Activated CD4-positive, alpha-beta T cell treated with anti-CD3 and anti-CD28 coated beads, Interleukin-2, amount 10 ng/mL, durations not matched to agents 7 days and 5 days (primary cell): ENCODE data around the gene METTL9. TPM values are rescaled to one million over a fixed set of nuclear protein-coding genes. Genes with fewer than 3 reads are reported as not detected.

ENCODE experiments used
- CTCF ChIA-PET: fragments of 350-600 bp; sonication (Branson Sonifier 250); formaldehyde crosslinking; loops from one replicate; lab custom pipeline; 2021; ENCODE audit warnings: antibody characterized with exemption; lab: Charles Lee
- POLR2A ChIA-PET: fragments of 350-600 bp; sonication (Branson Sonifier 250); formaldehyde crosslinking; loops from one replicate; lab custom pipeline; 2021; ENCODE audit warnings: antibody characterized with exemption; lab: Charles Lee
- DNase-seq: peaks from one replicate; pipeline ENCODE4 v3.0.0-alpha.2; 2020
- H3K27ac Mint-ChIP-seq: one replicate; pipeline ENCODE4 v1.8.0; 2021; ENCODE audit warnings: mild to moderate bottlenecking, moderate library complexity, mixed read lengths
- H3K27me3 Mint-ChIP-seq: one replicate; pipeline ENCODE4 v1.8.0; 2021; ENCODE audit warnings: mixed read lengths
- H3K36me3 Mint-ChIP-seq: one replicate; pipeline ENCODE4 v1.8.0; 2021; ENCODE audit warnings: low read depth, mixed read lengths
- H3K4me1 Mint-ChIP-seq: one replicate; pipeline ENCODE4 v1.8.0; 2021; ENCODE audit warnings: mixed read lengths
- H3K4me3 Mint-ChIP-seq: one replicate; pipeline ENCODE4 v1.8.0; 2021; ENCODE audit warnings: mild to moderate bottlenecking, moderate library complexity, mixed read lengths
- H3K9me3 Mint-ChIP-seq: one replicate; pipeline ENCODE4 v1.8.0; 2021; ENCODE audit warnings: mixed read lengths
- total RNA-seq, 2 experiments: library from RNA; stranded (reverse); gene quantifications; one replicate each; pipeline ENCODE4 v1.2.3, GENCODE V29; 2021

The METTL9 gene
- total RNA-seq, 2 experiments from 2014 or later: 82.1 to 87.1 TPM

DNA sequence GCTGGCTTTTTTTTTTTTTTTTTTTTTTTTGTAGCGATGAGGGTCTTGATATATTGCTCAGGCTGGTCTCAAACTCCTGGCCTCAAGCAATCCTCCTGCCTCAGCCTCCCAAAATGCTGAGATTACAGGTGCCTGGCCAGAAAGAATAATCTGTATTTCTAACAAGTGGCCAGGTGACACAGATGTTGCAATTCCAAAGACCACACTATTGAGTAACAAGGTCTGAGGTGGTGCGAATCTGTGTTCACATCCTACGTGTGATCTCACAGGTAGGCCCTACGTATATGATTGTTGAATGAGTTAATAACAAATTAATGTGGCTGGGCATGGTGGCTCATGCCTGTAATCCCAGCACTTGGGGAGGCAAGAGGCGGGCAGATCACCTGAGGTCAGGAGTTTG is 97.7 kb downstream of the METTL9 start:
- no peak for DNase-seq
- POLR2A ChIA-PET: no interaction called here
- H3K9me3 Mint-ChIP-seq: no peaks in the 10 kb centered on the region
- no peak overlapping the region for H3K27ac Mint-ChIP-seq
- H3K27me3 Mint-ChIP-seq: peaks cover 3% of the 10 kb centered on the region
- no peak overlapping the region for H3K4me3 Mint-ChIP-seq
- no peaks in the 10 kb centered on the region for H3K4me1 Mint-ChIP-seq
- CTCF ChIA-PET: no interaction called here
- no peaks in the 10 kb centered on the region for H3K36me3 Mint-ChIP-seq

DNA sequence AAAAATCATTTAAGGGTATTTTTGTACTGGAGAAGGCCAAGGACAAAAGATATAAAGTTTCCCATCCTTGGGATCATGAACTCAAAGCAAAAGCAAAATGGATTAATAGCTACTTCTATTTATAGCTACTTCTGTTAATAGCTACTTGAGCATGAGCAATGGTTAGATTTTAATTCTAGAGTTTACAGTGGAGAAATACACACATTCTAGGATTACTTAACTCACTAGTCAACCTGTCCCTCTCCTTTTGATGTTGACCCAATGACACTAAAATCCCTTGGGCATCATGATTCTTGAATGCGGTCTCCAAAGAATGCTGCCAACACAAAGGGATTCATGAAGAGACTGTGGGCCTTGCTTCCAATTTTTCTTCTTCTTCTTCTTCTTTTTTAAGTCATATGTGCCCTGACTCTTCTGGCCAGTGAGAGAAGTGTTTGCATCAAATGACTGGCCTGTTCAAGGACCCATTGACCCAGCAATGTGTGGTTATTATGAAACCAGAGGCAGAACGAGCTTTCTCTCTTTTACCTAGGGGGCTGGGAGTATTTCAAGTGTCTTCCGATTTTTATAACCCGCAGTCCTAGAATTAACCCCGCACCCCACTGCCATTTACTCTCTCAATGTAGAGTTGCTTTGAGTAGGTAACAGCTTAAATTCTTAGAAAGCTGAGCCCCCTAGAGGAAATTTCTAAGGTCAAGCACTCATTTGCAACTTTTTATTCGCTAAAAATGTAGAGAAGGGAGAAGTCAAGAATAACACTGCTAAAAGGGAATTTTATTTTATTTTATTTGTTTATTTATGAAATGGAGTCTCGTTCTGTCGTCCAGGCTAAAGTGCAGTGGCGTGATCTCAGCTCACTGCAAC is 99.0 kb downstream of the METTL9 start:
- H3K36me3 Mint-ChIP-seq: no peaks in the 10 kb centered on the region
- H3K4me1 Mint-ChIP-seq: peaks cover under 1% of the 10 kb centered on the region
- no peaks in the 10 kb centered on the region for H3K9me3 Mint-ChIP-seq
- H3K27ac Mint-ChIP-seq: no peak overlapping the region
- H3K4me3 Mint-ChIP-seq: no peak overlapping the region
- H3K27me3 Mint-ChIP-seq: peaks cover 5% of the 10 kb centered on the region
- POLR2A ChIA-PET: no interaction called here
- DNase-seq: no peak
- CTCF ChIA-PET: interaction anchor here (0.9 kb wide), 1 partner anchor 12 kb away, joined by 3 read pairs; no protein-coding TSS in a partner anchor

DNA sequence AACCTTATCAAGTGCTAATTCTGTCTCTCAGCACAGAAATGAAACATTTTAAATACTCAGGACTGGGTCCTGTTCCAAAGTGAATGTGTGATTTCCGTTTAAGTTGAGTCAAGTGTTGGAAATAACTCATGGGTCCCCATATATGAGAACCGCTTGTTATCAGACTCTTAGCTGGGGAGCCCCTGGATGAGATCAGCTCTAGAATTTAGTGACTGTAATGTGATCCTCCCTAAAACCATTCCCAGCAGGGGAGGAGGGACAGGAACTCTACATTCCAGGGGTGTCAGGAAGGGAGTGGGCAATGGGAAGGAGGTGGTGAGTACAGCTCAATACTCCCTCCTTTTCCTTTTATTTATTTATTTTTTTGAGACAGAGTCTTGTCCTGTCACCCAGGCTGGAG is 101.9 kb downstream of the METTL9 start:
- POLR2A ChIA-PET: no interaction called here

DNA sequence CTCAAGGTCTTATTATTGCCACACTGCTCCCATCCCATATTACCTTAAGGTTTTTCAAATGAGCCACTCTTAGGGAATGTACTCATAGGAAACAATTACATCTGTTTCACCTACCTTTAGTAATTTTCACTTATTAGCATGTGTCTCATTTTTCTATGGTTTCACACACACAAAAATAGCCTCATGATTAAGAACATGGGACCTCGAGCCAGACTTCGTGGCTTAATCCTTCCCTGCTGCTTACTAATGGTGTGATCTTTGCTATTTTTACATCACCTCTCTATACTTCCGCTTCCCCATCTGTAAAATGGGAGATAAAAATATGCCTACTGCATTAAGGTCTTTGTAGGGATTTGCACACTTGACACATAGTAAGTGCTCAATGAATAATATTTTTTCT is 102.9 kb downstream of the METTL9 start:
- ChIA-PET POLR2A (no interaction called here), CTCF (no interaction called here)
- no peaks in the 10 kb centered on the region for H3K9me3 Mint-ChIP-seq
- DNase-seq: no peak
- H3K27ac Mint-ChIP-seq: no peak overlapping the region
- H3K36me3 Mint-ChIP-seq: no peaks in the 10 kb centered on the region
- peaks cover 5% of the 10 kb centered on the region for H3K4me1 Mint-ChIP-seq
- H3K4me3 Mint-ChIP-seq: no peak overlapping the region
- peaks cover 2% of the 10 kb centered on the region for H3K27me3 Mint-ChIP-seq

More for the DNA sequence above, 101.9 kb downstream of the METTL9 start:
- DNase-seq: no peak
- H3K27ac Mint-ChIP-seq: no peak overlapping the region
- H3K4me1 Mint-ChIP-seq: peaks cover 5% of the 10 kb centered on the region
- peaks cover 2% of the 10 kb centered on the region for H3K27me3 Mint-ChIP-seq
- H3K9me3 Mint-ChIP-seq: no peaks in the 10 kb centered on the region
- no peaks in the 10 kb centered on the region for H3K36me3 Mint-ChIP-seq
- no peak overlapping the region for H3K4me3 Mint-ChIP-seq
- CTCF ChIA-PET: no interaction called here

DNA sequence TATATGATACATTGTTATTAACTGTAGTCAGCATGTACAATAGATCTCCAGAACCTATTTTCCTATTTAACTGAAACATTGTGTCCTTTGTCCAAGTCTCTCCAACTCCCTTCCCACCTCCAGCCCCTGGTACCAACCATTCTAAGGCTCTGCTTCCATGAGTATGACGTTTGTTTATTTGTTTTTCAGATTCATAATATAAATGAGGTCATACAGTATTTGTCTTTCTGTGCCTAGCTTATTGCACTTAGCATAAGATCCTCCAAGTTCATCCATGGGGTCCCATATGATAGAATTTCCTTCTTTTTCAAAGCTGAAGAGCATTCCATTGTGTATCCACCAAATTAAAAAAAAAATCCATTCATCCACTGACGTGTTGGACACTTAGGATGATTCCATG is 103.8 kb downstream of the METTL9 start:
- Mint-ChIP-seq H3K9me3 (no peaks in the 10 kb centered on the region), H3K36me3 (no peaks in the 10 kb centered on the region), H3K4me1 (peaks cover 5% of the 10 kb centered on the region), H3K4me3 (no peak overlapping the region), H3K27me3 (peaks cover 2% of the 10 kb centered on the region), H3K27ac (no peak overlapping the region)
- DNase-seq: no peak
- POLR2A ChIA-PET: no interaction called here
- CTCF ChIA-PET: interaction anchor here (0.9 kb wide), 1 partner anchor 40 kb away, joined by 3 read pairs; the partner anchor contains the start of gene OTOA

DNA sequence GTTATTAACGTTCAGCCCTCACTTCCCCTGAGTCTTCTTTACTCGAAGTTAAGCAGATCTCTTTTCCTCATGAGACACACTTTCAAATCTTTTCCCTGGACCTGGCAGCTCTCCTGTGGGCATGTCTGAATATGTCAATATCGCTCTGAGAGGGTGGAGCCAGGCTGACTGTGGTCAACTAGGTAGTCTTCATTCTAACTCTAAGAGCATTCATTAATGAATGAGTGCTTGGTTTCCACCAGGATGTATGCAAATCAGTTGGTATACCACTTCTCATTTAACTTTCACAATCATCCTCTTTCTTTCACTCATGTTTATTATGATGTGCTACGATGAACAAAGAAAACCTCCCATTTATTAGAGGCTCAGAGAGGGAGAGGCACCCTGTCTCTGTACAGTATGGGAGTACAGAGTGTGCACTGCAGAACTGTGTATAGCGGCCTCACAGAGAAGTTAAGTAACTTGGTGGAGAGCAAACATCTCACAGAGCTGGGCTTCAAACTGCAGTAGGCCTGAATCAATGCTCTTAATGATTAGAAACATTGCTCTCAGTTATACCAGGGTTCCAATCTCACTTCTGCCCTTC is 104.3 kb downstream of the METTL9 start:
- Mint-ChIP-seq H3K27me3 (peaks cover 2% of the 10 kb centered on the region), H3K27ac (no peak overlapping the region), H3K4me1 (peaks cover 9% of the 10 kb centered on the region), H3K36me3 (no peaks in the 10 kb centered on the region), H3K4me3 (no peak overlapping the region), H3K9me3 (no peaks in the 10 kb centered on the region)
- CTCF ChIA-PET: interaction anchor here (0.9 to 1.5 kb wide), 2 partner anchors 40 to 47 kb away, joined by 3 read pairs; partner anchors contain the start of gene OTOA
- POLR2A ChIA-PET: interaction anchor here (0.6 kb wide), 1 partner anchor 38 kb away, joined by 3 read pairs; no protein-coding TSS in a partner anchor
- DNase-seq: no peak

DNA sequence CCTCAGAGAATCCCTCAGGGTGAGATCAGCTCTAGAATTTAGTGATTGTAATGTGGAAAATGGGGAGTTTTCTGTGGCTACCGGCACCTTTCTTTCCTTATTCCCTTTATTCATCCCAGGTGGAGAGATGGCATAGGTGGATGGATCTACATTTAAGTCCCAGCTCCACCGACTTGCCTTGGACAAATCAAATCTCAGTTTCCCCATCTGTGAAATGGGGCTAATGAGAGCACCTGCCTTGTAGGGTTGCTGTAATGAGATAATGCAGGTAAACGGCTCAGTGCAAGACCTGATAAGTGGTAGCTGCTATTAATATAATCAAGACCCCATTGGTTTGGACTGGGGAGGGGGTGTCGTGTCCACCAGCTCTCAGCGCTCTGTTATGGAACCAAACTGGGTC is 104.9 kb downstream of the METTL9 start:
- CTCF ChIA-PET: interaction anchor here (0.6 to 1.5 kb wide), 2 partner anchors 47 to 91 kb away, joined by 3 read pairs; no protein-coding TSS in a partner anchor
- H3K4me3 Mint-ChIP-seq: no peak overlapping the region
- peaks cover 9% of the 10 kb centered on the region for H3K4me1 Mint-ChIP-seq
- no peak for DNase-seq
- H3K9me3 Mint-ChIP-seq: no peaks in the 10 kb centered on the region
- H3K27ac Mint-ChIP-seq: no peak overlapping the region
- H3K36me3 Mint-ChIP-seq: no peaks in the 10 kb centered on the region
- H3K27me3 Mint-ChIP-seq: peaks cover 2% of the 10 kb centered on the region
- POLR2A ChIA-PET: interaction anchor here (0.6 kb wide), 1 partner anchor 39 kb away, joined by 3 read pairs; no protein-coding TSS in a partner anchor

DNA sequence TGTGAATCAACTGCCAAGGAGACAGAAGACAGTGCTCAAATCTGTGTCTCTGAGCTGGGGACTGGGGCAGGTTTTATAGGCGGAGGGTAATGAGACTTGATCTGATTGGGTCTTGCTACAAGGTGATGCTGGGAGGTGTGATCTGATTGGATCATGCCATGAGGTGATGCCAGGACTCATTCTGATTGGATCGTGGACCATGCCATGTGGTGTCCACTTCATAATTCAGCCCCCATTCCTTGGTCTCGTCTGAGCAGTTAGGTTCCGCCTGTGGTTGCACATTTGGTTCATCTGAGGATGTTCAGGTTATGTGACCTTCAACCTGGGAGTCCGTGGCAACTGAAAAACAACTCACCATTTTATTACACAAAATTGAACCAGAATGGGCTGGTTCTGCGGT is 105.4 kb downstream of the METTL9 start:
- H3K27me3 Mint-ChIP-seq: peaks cover 2% of the 10 kb centered on the region
- ChIA-PET CTCF (interaction anchor here (0.6 to 1.5 kb wide), 2 partner anchors 48 to 91 kb away, joined by 3 read pairs; no protein-coding TSS in a partner anchor), POLR2A (no interaction called here)
- no peaks in the 10 kb centered on the region for H3K9me3 Mint-ChIP-seq
- no peak overlapping the region for H3K27ac Mint-ChIP-seq
- H3K4me3 Mint-ChIP-seq: no peak overlapping the region
- no peaks in the 10 kb centered on the region for H3K36me3 Mint-ChIP-seq
- peaks cover 9% of the 10 kb centered on the region for H3K4me1 Mint-ChIP-seq
- DNase-seq: no peak

Other genes starting within 250 kb of the METTL9 start
- gene IGSF6, start 53.0 kb downstream of the METTL9 start, total RNA-seq: under 1 TPM; 0.15 to 0.25 TPM
- under 1 TPM in 1 of 2 experiments, not detected in 1; 0.17 TPM for gene OTOA, start 64.4 kb downstream of the METTL9 start, total RNA-seq